KMS-11 (cell line): ENCODE measurements around the gene TTC39A.

Source experiments
- H2AFZ ChIP-seq: fragments of 200-600 bp; sonication (generic); 2 replicates; pipeline ENCODE4 v1.6.1; 2016; ENCODE audit warnings: antibody characterized with exemption, mixed run types, low read depth
- H3K27ac ChIP-seq: fragments of 200-600 bp; sonication (generic); 2 replicates; pipeline ENCODE4 v1.6.1; 2016; ENCODE audit warnings: mild to moderate bottlenecking, mixed run types
- H3K27me3 ChIP-seq: fragments of 200-600 bp; sonication (generic); 2 replicates; pipeline ENCODE4 v1.6.1; 2017; ENCODE audit warnings: mild to moderate bottlenecking, low read depth, mixed run types, moderate library complexity; ENCODE audit not compliant: insufficient read depth
- H3K36me3 ChIP-seq: fragments of 200-600 bp; sonication (generic); 2 replicates; pipeline ENCODE4 v1.6.1; 2017; ENCODE audit warnings: mild to moderate bottlenecking, mixed run types; ENCODE audit not compliant: insufficient read depth
- H3K4me1 ChIP-seq: fragments of 200-600 bp; sonication (generic); 2 replicates; pipeline ENCODE4 v1.6.1; 2016; ENCODE audit warnings: mild to moderate bottlenecking, low read depth, mixed run types; ENCODE audit not compliant: poor library complexity, severe bottlenecking
- H3K4me2 ChIP-seq: fragments of 200-600 bp; sonication (generic); 2 replicates; pipeline ENCODE4 v1.7.0; 2016; ENCODE audit warnings: mild to moderate bottlenecking, mixed run types
- H3K4me3 ChIP-seq: fragments of 200-600 bp; sonication (generic); IDR thresholded peaks from 2 replicates; pipeline ENCODE4 v1.6.1; 2017; ENCODE audit warnings: low read depth, low read length, mixed read lengths; ENCODE audit not compliant: insufficient read depth
- H3K79me2 ChIP-seq: fragments of 200-600 bp; sonication (generic); 2 replicates; pipeline ENCODE4 v1.6.1; 2016; ENCODE audit warnings: low read depth, mixed run types; ENCODE audit not compliant: insufficient read depth
- H3K9ac ChIP-seq: fragments of 200-600 bp; sonication (generic); 2 replicates; pipeline ENCODE4 v1.6.1; 2016; ENCODE audit warnings: mild to moderate bottlenecking, mixed run types
- H4K20me1 ChIP-seq: fragments of 200-600 bp; sonication (generic); 2 replicates; pipeline ENCODE4 v1.6.1; 2016; ENCODE audit warnings: mild to moderate bottlenecking, mixed run types; ENCODE audit not compliant: insufficient read depth
- CTCF ChIP-seq: fragments of 200-600 bp; sonication (generic); conservative IDR thresholded peaks from 2 replicates; pipeline ENCODE4 v1.6.1; 2017; ENCODE audit warnings: low read depth, mild to moderate bottlenecking, antibody characterized with exemption, low read length, moderate library complexity, mixed read lengths

Gene TTC39A

GRCh38 chr1:51302270-51302669 lies 28.1 kb downstream of the TTC39A start:
- no peak for TF ChIP-seq CTCF
- no peak overlapping the region for H3K9ac ChIP-seq
- H2AFZ ChIP-seq: no peak overlapping the region
- no peaks in the 10 kb centered on the region for H3K79me2 ChIP-seq
- H3K4me1 ChIP-seq: no peaks in the 10 kb centered on the region
- no peak overlapping the region for H3K4me2 ChIP-seq
- no peak overlapping the region for H3K4me3 ChIP-seq
- no peaks in the 10 kb centered on the region for H3K36me3 ChIP-seq
- H3K27ac ChIP-seq: no peak overlapping the region
- H3K27me3 ChIP-seq: no peaks in the 10 kb centered on the region
- no peaks in the 10 kb centered on the region for H4K20me1 ChIP-seq

- H2AFZ ChIP-seq: no peak overlapping the region
- H3K4me3 ChIP-seq: no peak overlapping the region
- no peaks in the 10 kb centered on the region for H3K79me2 ChIP-seq
- H4K20me1 ChIP-seq: no peaks in the 10 kb centered on the region
- TF ChIP-seq CTCF: no peak
- H3K27ac ChIP-seq: no peak overlapping the region
- H3K27me3 ChIP-seq: no peaks in the 10 kb centered on the region
- H3K9ac ChIP-seq: no peak overlapping the region
- no peaks in the 10 kb centered on the region for H3K4me1 ChIP-seq
- no peak overlapping the region for H3K4me2 ChIP-seq
- no peaks in the 10 kb centered on the region for H3K36me3 ChIP-seq
These were observed 28.6 kb downstream of the TTC39A start for GRCh38 chr1:51301844-51302162.

- H3K79me2 ChIP-seq: no peaks in the 10 kb centered on the region
- no peak overlapping the region for H3K27ac ChIP-seq
- no peak overlapping the region for H3K9ac ChIP-seq
- H3K4me1 ChIP-seq: no peaks in the 10 kb centered on the region
- H3K4me3 ChIP-seq: no peak overlapping the region
- no peaks in the 10 kb centered on the region for H3K27me3 ChIP-seq
- TF ChIP-seq CTCF: no peak
- no peak overlapping the region for H2AFZ ChIP-seq
- H3K36me3 ChIP-seq: no peaks in the 10 kb centered on the region
- H4K20me1 ChIP-seq: no peaks in the 10 kb centered on the region
- no peak overlapping the region for H3K4me2 ChIP-seq
These were observed 29.1 kb downstream of the TTC39A start for GRCh38 chr1:51301152-51301843.

- H3K9ac ChIP-seq: no peak overlapping the region
- H4K20me1 ChIP-seq: no peaks in the 10 kb centered on the region
These were observed 30.2 kb downstream of the TTC39A start for GRCh38 chr1:51299981-51300670.

More at GRCh38 chr1:51299981-51300670, 30.2 kb downstream of the TTC39A start:
- Histone ChIP-seq H3K27me3 (no peaks in the 10 kb centered on the region), H3K4me2 (no peak overlapping the region), H3K4me1 (no peaks in the 10 kb centered on the region), H3K4me3 (no peak overlapping the region), H3K27ac (no peak overlapping the region), H3K79me2 (no peaks in the 10 kb centered on the region), H2AFZ (no peak overlapping the region), H3K36me3 (no peaks in the 10 kb centered on the region)
- TF ChIP-seq CTCF: no peak
